SK-N-SH (cell line): Measurements from ENCODE around the gene KCNQ2. TPM values are rescaled to one million over a fixed set of nuclear protein-coding genes. Genes with fewer than 3 reads are reported as not detected.

Experiments used
- CTCF ChIA-PET: fragments of 300-600, 350-600 bp; formaldehyde crosslinking; extraction: SDS; loops from one replicate; lab custom pipeline; 2021; lab: Yijun Ruan, JAX
- POLR2A ChIA-PET: fragments of 350-600 bp; sonication (Branson Sonifier 250); formaldehyde crosslinking; extraction: SDS; loops from one replicate; lab custom pipeline; 2020; ENCODE audit warnings: antibody characterized with exemption, inconsistent platforms; lab: Yijun Ruan, JAX
- DNase-seq: peaks from one replicate; pipeline ENCODE4 v3.0.0; 2012
- H2AFZ ChIP-seq: fragments of 200-600 bp; sonication (generic); 2 replicates; pipeline ENCODE4 v1.8.1; 2016; ENCODE audit warnings: antibody characterized with exemption, mild to moderate bottlenecking, low read depth
- H3F3A ChIP-seq: fragments of 200-600 bp; sonication (generic); replicated peaks from 2 replicates; pipeline ENCODE3; 2016; ENCODE audit warnings: antibody characterized with exemption, mild to moderate bottlenecking; ENCODE audit not compliant: insufficient read depth
- H3K27ac ChIP-seq, 2 experiments: fragments of 200-500 bp in 1 of 2; fragments of 200-600 bp in 1 of 2; sonication (Bioruptor generic) in 1 of 2; sonication (generic), shearing (Covaris generic) in 1 of 2; 2 replicates each; pipeline versions ENCODE4 v1.5.1 to v1.6.1; 2014 to 2016; ENCODE audit warnings: low read depth in 2 of 2, inconsistent platforms in 1 of 2, low read length in 1 of 2, mild to moderate bottlenecking in 1 of 2, mixed read lengths in 1 of 2
- H3K27me3 ChIP-seq: fragments of 200-600 bp; sonication (generic), shearing (Covaris generic); 2 replicates; pipeline ENCODE4 v1.6.1; 2016; ENCODE audit warnings: mixed run types; ENCODE audit not compliant: insufficient read depth
- H3K36me3 ChIP-seq, 2 experiments: fragments of 200-500 bp in 1 of 2; fragments of 200-600 bp in 1 of 2; sonication (Bioruptor generic) in 1 of 2; sonication (generic) in 1 of 2; replicated peaks in 1 of 2; 2 replicates each; pipeline versions ENCODE3 to v1.5.1; 2014 to 2016; ENCODE audit warnings: low read length in 1 of 2, mild to moderate bottlenecking in 1 of 2; ENCODE audit not compliant: insufficient read depth in 2 of 2, control insufficient read depth in 1 of 2
- H3K4me1 ChIP-seq, 2 experiments: fragments of 200-500 bp in 1 of 2; fragments of 200-600 bp in 1 of 2; sonication (Bioruptor generic) in 1 of 2; sonication (generic), shearing (Covaris generic) in 1 of 2; 2 replicates each; pipeline versions ENCODE4 v1.5.1 to v1.6.1; 2014 to 2016; ENCODE audit warnings: low read depth in 1 of 2, low read length in 1 of 2, mixed run types in 1 of 2; ENCODE audit not compliant: insufficient read depth in 2 of 2, control insufficient read depth in 1 of 2
- H3K4me2 ChIP-seq: fragments of 200-600 bp; sonication (generic), shearing (Covaris generic); 2 replicates; pipeline ENCODE4 v1.6.1; 2017; ENCODE audit warnings: mixed run types
- H3K4me3 ChIP-seq, 2 experiments: fragments of 200-500 bp in 1 of 2; fragments of 200-600 bp in 1 of 2; sonication (Bioruptor generic) in 1 of 2; sonication (generic), shearing (Covaris generic) in 1 of 2; 2 replicates each; pipeline versions ENCODE4 v1.5.1 to v1.8.1; 2014 to 2016; ENCODE audit warnings: low read depth in 2 of 2, inconsistent platforms in 1 of 2, low read length in 1 of 2, mild to moderate bottlenecking in 1 of 2, mixed read lengths in 1 of 2, moderate library complexity in 1 of 2
- H3K79me2 ChIP-seq: fragments of 200-600 bp; sonication (generic); 2 replicates; pipeline ENCODE4 v1.8.1; 2017; ENCODE audit warnings: mild to moderate bottlenecking; ENCODE audit not compliant: insufficient read depth
- H3K9ac ChIP-seq: fragments of 200-600 bp; sonication (generic); 2 replicates; pipeline ENCODE4 v1.6.1; 2017; ENCODE audit warnings: mixed run types
- H3K9me2 ChIP-seq: fragments of 200-600 bp; sonication (generic); 2 replicates; pipeline ENCODE4 v1.6.1; 2017; ENCODE audit warnings: mixed run types
- H3K9me3 ChIP-seq: fragments of 200-600 bp; sonication (generic); 2 replicates; pipeline ENCODE4 v1.6.1; 2017; ENCODE audit warnings: mixed run types, mild to moderate bottlenecking, moderate library complexity
- H4K20me1 ChIP-seq: fragments of 200-600 bp; sonication (generic); 2 replicates; pipeline ENCODE4 v1.6.1; 2017; ENCODE audit warnings: mild to moderate bottlenecking, mixed run types; ENCODE audit not compliant: insufficient read depth
- ELF1 ChIP-seq: IDR thresholded peaks from 2 replicates; pipeline ENCODE4 v1.4.0; 2012
- EP300 ChIP-seq, 2 experiments: IDR thresholded peaks; 2 replicates each; pipeline versions ENCODE4 v1.4.0 to v1.6.1; 2012; ENCODE audit warnings: borderline replicate concordance in 1 of 2, low read depth in 1 of 2, low read length in 1 of 2
- EZH2phosphoT487 ChIP-seq: fragments of 200-600 bp; sonication (generic); IDR thresholded peaks from 2 replicates; pipeline ENCODE4 v1.6.1; 2017; ENCODE audit warnings: low read depth, mixed run types, mild to moderate bottlenecking, antibody characterized with exemption, moderate library complexity, borderline replicate concordance
- GABPA ChIP-seq: IDR thresholded peaks from 2 replicates; pipeline ENCODE4 v1.4.0; 2012; ENCODE audit warnings: low read depth, mild to moderate bottlenecking
- MXI1 ChIP-seq: IDR thresholded peaks from 2 replicates; pipeline ENCODE4 v1.6.1; 2012; ENCODE audit warnings: mild to moderate bottlenecking, low read depth, low read length, improper control_type of control experiment
- NRF1 ChIP-seq: IDR thresholded peaks from 2 replicates; pipeline ENCODE4 v1.6.1; 2012; ENCODE audit warnings: low read depth, mild to moderate bottlenecking, low read length
- POLR2AphosphoS5 ChIP-seq: IDR thresholded peaks from 2 replicates; pipeline ENCODE4 v1.6.1; 2012; ENCODE audit warnings: low read depth, low read length
- RAD21 ChIP-seq: IDR thresholded peaks from 2 replicates; pipeline ENCODE4 v1.6.1; 2012; ENCODE audit warnings: mild to moderate bottlenecking, low read length
- RCOR1 ChIP-seq: fragments of 150-350 bp; IDR thresholded peaks from 2 replicates; pipeline ENCODE4 v1.6.1; 2017; ENCODE audit warnings: antibody characterized with exemption, low read length
- RFX5 ChIP-seq: IDR thresholded peaks from 2 replicates; pipeline ENCODE4 v1.6.1; 2012; ENCODE audit warnings: mild to moderate bottlenecking, improper control_type of control experiment, low read length
- RXRA ChIP-seq: IDR thresholded peaks from 2 replicates; pipeline ENCODE4 v1.4.0; 2012; ENCODE audit warnings: low read depth, mild to moderate bottlenecking, borderline replicate concordance
- SMC3 ChIP-seq: IDR thresholded peaks from 2 replicates; pipeline ENCODE4 v1.6.1; 2012; ENCODE audit warnings: low read depth, low read length, improper control_type of control experiment
- TCF12 ChIP-seq: IDR thresholded peaks from 2 replicates; pipeline ENCODE4 v1.4.0; 2012
- WGBS: methylation state at CpG from one replicate; pipeline ENCODE4 v1.1.6; 2017; ENCODE audit warnings: low lambda C conversion rate; 5-methylcytosine and 5-hydroxymethylcytosine counted together
- polyA plus RNA-seq, 3 experiments: library from polyadenylated mRNA; depleted of rRNA; stranded (reverse); fragments of >200 nt; gene quantifications; 2 replicates each; pipeline ENCODE4 v1.2.3, GENCODE V29; 2012
- TF ChIP-seq, protein P1 (sequence below): IDR thresholded peaks from 2 replicates; pipeline ENCODE4 v1.4.0; 2012; ENCODE audit warnings: low read depth, borderline replicate concordance
- TF ChIP-seq, protein P2 (sequence below): IDR thresholded peaks from 2 replicates; pipeline ENCODE4 v1.4.0; 2012; ENCODE audit warnings: low read depth
- TF ChIP-seq, protein P3 (sequence below): fragments of 150-350 bp; IDR thresholded peaks from 2 replicates; pipeline ENCODE4 v1.6.1; 2017; ENCODE audit warnings: antibody characterized with exemption, low read length, low read depth, borderline replicate concordance

KCNQ2 gene
- polyA plus RNA-seq, 1 of the 3 experiments (the other 2 are of a cell fraction): 3.9 TPM

DNA sequence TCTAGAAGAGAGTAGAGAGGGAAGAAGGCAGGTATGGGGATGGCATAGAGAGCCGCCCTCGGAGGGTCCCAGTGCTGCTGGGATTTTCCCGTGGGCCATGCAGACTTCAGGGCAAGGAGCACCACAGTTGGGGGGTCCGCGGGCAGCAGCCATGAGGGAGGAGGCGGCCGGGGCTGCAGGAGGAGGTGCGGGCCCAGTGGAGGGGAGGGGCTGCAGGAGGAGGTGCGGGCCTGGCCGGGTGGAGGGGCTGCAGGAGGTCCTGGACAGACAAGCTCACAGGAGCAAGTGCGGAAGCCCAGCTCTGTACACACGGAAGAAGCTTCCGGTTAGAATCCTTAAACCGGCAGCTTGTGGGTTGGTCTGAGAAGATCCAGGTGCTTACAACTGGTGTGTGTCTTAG, 76.7 kb downstream of the KCNQ2 start:
- POLR2A ChIA-PET: no interaction called here
- DNase-seq: no peak
- WGBS: 16% methylated on average over 14 of the region's 14 CpGs
- peaks cover 51% of the 10 kb centered on the region for H3K27me3 ChIP-seq
- H3K27ac ChIP-seq: no peak overlapping the region
- H2AFZ ChIP-seq: no peak overlapping the region
- no peaks in the 10 kb centered on the region for H3K79me2 ChIP-seq
- CTCF ChIA-PET: interaction anchor here (2.1 to 9.1 kb wide), 3 partner anchors 14 to 172 kb away, joined by 9 to 92 read pairs (median 20); no protein-coding TSS in a partner anchor
- H3K4me3 ChIP-seq: no peak overlapping the region
- peaks cover 0 to 7% of the 10 kb centered on the region in 2 experiments; a peak in 1 of 4 replicates for H3K4me1 ChIP-seq
- no peaks in the 10 kb centered on the region for H3K36me3 ChIP-seq
- TF ChIP-seq SMC3 (no peak), RXRA (no peak), RAD21 (no peak)
- H3K9me3 ChIP-seq: no peaks in the 10 kb centered on the region
- H4K20me1 ChIP-seq: no peaks in the 10 kb centered on the region
- H3K9me2 ChIP-seq: no peaks in the 10 kb centered on the region
- H3K9ac ChIP-seq: no peak overlapping the region
- no peaks in the 10 kb centered on the region for H3F3A ChIP-seq
- H3K4me2 ChIP-seq: no peak overlapping the region

DNA sequence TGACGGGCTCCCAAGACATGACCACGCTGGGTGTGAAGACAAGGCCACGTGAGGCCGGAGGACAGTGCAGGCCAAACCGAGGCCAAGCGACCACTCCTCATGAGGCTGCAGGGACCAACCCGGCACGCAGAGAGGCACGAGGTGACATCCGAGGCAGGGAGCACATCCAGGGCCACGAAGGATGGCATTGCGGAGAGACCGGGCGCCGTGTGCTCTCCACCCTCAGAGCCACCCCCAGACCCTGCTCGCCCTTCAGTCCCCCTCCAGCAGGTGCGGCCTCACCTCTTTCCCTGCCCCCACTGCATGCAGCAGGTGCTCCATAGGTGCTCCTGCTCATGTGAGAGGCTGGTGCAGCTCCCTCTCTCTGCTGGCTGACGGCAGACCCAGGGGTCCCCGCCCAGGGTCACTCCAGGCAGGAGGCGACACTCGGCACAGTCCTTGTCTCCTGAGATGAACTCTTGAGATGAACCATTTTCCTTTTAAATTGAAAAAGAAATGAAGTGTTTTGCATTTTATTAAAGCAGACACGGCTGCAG, 77.5 kb downstream of the KCNQ2 start:
- no peak overlapping the region for H3K4me3 ChIP-seq
- H2AFZ ChIP-seq: no peak overlapping the region

More for the DNA sequence above, 77.5 kb downstream of the KCNQ2 start:
- CTCF ChIA-PET: interaction anchor here (2.1 to 9.1 kb wide), 3 partner anchors 13 to 172 kb away, joined by 9 to 92 read pairs (median 20); no protein-coding TSS in a partner anchor
- H4K20me1 ChIP-seq: no peaks in the 10 kb centered on the region
- H3K4me2 ChIP-seq: no peak overlapping the region
- H3K9me3 ChIP-seq: peaks cover 3% of the 10 kb centered on the region; the same call in 1 of the 2 replicates
- WGBS: 44% methylated on average over 13 of the region's 22 CpGs
- TF ChIP-seq RAD21 (no peak), ELF1 (no peak), RCOR1 (no peak), POLR2AphosphoS5 (no peak), RFX5 (no peak), EP300 (IDR thresholded peaks at IDR 0.05; ENCODE audit: borderline replicate concordance in 1 of 2, low read depth in 1 of 2, low read length in 1 of 2) (no peak), GABPA (no peak), SMC3 (no peak), NRF1 (no peak), EZH2phosphoT487 (no peak), MXI1 (no peak), TCF12 (no peak)
- TF ChIP-seq, protein P1, sequence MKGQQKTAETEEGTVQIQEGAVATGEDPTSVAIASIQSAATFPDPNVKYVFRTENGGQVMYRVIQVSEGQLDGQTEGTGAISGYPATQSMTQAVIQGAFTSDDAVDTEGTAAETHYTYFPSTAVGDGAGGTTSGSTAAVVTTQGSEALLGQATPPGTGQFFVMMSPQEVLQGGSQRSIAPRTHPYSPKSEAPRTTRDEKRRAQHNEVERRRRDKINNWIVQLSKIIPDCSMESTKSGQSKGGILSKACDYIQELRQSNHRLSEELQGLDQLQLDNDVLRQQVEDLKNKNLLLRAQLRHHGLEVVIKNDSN: no peak
- TF ChIP-seq, protein P2, sequence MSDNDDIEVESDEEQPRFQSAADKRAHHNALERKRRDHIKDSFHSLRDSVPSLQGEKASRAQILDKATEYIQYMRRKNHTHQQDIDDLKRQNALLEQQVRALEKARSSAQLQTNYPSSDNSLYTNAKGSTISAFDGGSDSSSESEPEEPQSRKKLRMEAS: no peak
- TF ChIP-seq, protein P3, sequence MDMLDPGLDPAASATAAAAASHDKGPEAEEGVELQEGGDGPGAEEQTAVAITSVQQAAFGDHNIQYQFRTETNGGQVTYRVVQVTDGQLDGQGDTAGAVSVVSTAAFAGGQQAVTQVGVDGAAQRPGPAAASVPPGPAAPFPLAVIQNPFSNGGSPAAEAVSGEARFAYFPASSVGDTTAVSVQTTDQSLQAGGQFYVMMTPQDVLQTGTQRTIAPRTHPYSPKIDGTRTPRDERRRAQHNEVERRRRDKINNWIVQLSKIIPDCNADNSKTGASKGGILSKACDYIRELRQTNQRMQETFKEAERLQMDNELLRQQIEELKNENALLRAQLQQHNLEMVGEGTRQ: no peak
- TF ChIP-seq, all 33 proteins: peak for 0
- Histone ChIP-seq H3K9ac (no peak overlapping the region), H3F3A (no peaks in the 10 kb centered on the region), H3K79me2 (no peaks in the 10 kb centered on the region), H3K27ac (no peak overlapping the region), H3K27me3 (peaks cover 43% of the 10 kb centered on the region), H3K36me3 (no peaks in the 10 kb centered on the region), H3K4me1 (peaks cover 0 to under 1% of the 10 kb centered on the region in 2 experiments; a peak in 1 of 4 replicates), H3K9me2 (no peaks in the 10 kb centered on the region)
- no peak for DNase-seq
- POLR2A ChIA-PET: no interaction called here
